DND-41 (cell line): ENCODE measurements around the gene RALGPS1.

Source experiments
- EZH2 ChIP-seq: IDR thresholded peaks from 3 replicates; pipeline ENCODE4 v1.6.1; 2012; ENCODE audit warnings: borderline replicate concordance, low read depth, mild to moderate bottlenecking, moderate library complexity, low read length, inconsistent platforms; ENCODE audit not compliant: severe bottlenecking
- TF ChIP-seq, protein P1 (sequence below): IDR thresholded peaks from 2 replicates; pipeline ENCODE4 v1.5.1; 2012; ENCODE audit warnings: borderline replicate concordance, low read length, moderate library complexity, mild to moderate bottlenecking; ENCODE audit not compliant: poor library complexity, severe bottlenecking; ENCODE audit errors: extremely low read depth

- TF ChIP-seq, protein P1, sequence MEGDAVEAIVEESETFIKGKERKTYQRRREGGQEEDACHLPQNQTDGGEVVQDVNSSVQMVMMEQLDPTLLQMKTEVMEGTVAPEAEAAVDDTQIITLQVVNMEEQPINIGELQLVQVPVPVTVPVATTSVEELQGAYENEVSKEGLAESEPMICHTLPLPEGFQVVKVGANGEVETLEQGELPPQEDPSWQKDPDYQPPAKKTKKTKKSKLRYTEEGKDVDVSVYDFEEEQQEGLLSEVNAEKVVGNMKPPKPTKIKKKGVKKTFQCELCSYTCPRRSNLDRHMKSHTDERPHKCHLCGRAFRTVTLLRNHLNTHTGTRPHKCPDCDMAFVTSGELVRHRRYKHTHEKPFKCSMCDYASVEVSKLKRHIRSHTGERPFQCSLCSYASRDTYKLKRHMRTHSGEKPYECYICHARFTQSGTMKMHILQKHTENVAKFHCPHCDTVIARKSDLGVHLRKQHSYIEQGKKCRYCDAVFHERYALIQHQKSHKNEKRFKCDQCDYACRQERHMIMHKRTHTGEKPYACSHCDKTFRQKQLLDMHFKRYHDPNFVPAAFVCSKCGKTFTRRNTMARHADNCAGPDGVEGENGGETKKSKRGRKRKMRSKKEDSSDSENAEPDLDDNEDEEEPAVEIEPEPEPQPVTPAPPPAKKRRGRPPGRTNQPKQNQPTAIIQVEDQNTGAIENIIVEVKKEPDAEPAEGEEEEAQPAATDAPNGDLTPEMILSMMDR: no peak
- TF ChIP-seq EZH2: no peak
Observed at GRCh38 chr9:127035423-127035822, 120.8 kb downstream of the RALGPS1 start.
